Heart left ventricle (tissue), 13 donors: ENCODE results near the gene ETV6.

ENCODE experiments used
- POLR2A ChIP-seq, 2 donors: fragments of 450-650 bp; IDR thresholded peaks; one replicate each; pipeline ENCODE4 v1.6.1; 2017; ENCODE audit warnings: antibody characterized with exemption in 2 of 2, mild to moderate bottlenecking in 2 of 2, moderate library complexity in 2 of 2
- TF ChIP-seq, protein P1 (sequence below), 12 donors: fragments of 200-600 bp; sonication (generic) in 4 of 12; IDR thresholded peaks; one replicate each; pipeline versions ENCODE4 v1.5.0 to v1.8.0; 2018 to 2022; ENCODE audit warnings: antibody characterized with exemption in 12 of 12, mild to moderate bottlenecking in 5 of 12
- donor health status: ischemic (EF 13 %, LVEDD 7.1; RV severe dilation, severe dysfunction).
- donor health status: DM: no; HTN: yes; CAD: no.
- donor health status: DM: no; HTN: no; CAD: no.
- donor health status: ischemic (EF 25% LVEDD 6.9; RV normal size, moderate dysfunction).
- donor health status: ischemic (EF 25% LVEDD 5.7; RV mildly dilated, moderate dysfunction).
- donor health status: ischemic (EF 35%, LVEDD 5.7; RV mildly dilated, moderate dysfunction).
- donor health status: nonischemic (EF 11% LVEDD 7.7; RV severe dilation, severe dysfunction).
- donor health status: DM: yes; HTN: yes; CAD: no.
- donor health status: PGD.
- donor health status: ischemic (EF 29% LVEDD 5.4; RV normal size, mild dysfunction).
- donor health status: nonischemic (EF 23%, LVEDD 6.1; RV moderate dilation, normal function).

DNA sequence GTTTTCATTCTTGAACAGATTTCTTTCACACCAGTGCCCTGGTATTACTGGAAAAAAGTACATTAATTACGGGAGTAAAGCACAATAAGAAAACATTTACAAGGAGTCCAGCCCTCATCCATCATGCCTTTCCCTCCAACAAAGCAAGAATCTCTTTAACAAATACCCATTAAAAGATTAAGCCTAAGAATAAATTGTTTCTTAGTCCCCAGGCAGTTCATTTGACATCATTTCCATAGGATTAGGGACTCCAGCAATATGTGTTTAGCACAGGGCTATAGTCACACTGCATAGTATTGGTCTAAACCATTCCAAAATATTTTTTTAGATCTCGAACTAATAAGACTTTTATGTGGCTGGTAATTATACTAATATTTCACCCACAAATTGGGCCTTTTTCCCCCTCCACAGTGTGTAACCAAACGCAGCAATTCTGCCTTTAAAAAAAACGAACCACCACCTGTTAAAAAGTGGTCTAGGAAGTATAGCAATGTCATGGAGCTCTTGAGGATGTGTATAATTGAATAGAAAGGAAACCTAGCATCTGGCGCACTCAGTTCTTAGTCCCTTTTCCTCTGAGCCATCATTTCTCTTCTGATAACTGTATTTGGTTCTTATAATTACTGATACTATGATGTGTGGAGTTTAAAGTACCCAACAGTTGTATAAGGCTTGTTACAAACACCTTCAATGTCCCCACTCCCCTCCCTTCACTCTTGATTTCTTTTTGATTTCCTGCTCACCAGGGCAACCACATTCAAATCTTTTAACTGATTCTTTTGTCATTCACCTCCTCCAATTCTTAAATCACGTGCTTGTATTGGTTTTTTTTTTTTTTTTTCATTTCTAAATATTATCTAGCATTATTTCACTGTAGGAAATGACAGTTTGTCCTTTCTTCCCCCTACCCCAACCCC, 138.7 kb downstream of the ETV6 start:
- TF ChIP-seq, protein P1, sequence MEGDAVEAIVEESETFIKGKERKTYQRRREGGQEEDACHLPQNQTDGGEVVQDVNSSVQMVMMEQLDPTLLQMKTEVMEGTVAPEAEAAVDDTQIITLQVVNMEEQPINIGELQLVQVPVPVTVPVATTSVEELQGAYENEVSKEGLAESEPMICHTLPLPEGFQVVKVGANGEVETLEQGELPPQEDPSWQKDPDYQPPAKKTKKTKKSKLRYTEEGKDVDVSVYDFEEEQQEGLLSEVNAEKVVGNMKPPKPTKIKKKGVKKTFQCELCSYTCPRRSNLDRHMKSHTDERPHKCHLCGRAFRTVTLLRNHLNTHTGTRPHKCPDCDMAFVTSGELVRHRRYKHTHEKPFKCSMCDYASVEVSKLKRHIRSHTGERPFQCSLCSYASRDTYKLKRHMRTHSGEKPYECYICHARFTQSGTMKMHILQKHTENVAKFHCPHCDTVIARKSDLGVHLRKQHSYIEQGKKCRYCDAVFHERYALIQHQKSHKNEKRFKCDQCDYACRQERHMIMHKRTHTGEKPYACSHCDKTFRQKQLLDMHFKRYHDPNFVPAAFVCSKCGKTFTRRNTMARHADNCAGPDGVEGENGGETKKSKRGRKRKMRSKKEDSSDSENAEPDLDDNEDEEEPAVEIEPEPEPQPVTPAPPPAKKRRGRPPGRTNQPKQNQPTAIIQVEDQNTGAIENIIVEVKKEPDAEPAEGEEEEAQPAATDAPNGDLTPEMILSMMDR (IDR thresholded peaks at IDR 0.05): no peak
- TF ChIP-seq POLR2A (IDR thresholded peaks at IDR 0.05): no peak
